ENCODE measurements around the gene GRID2.

GRID2 gene

GRCh38 chr4:93127489-93127888, 823.7 kb downstream of the GRID2 start:
- no peak for DNase-seq

- no peak for DNase-seq
These were observed 828.9 kb downstream of the GRID2 start for GRCh38 chr4:93132631-93133030.

GRCh38 chr4:93139118-93139517, 835.4 kb downstream of the GRID2 start:
- DNase-seq, result no peak

- DNase-seq, result no peak
These were observed 840.1 kb downstream of the GRID2 start for GRCh38 chr4:93143902-93144301.

GRCh38 chr4:93144644-93145043, 840.9 kb downstream of the GRID2 start:
- DNase-seq, result no peak

GRCh38 chr4:93147524-93148212, 843.9 kb downstream of the GRID2 start:
- no peak for DNase-seq

- DNase-seq, result no peak
These were observed 848.7 kb downstream of the GRID2 start for GRCh38 chr4:93152491-93152890.

GRCh38 chr4:93157986-93158385, 854.2 kb downstream of the GRID2 start:
- no peak for DNase-seq

- no peak for DNase-seq
These were observed 864.3 kb downstream of the GRID2 start for GRCh38 chr4:93168053-93168452.

GRCh38 chr4:93169966-93170365, 866.2 kb downstream of the GRID2 start:
- no peak for DNase-seq

- no peak for DNase-seq
These were observed 870.8 kb downstream of the GRID2 start for GRCh38 chr4:93174598-93174997.

GRCh38 chr4:93178279-93178678, 874.5 kb downstream of the GRID2 start:
- DNase-seq, result no peak

- DNase-seq, result no peak
These were observed 875.3 kb downstream of the GRID2 start for GRCh38 chr4:93179044-93179443.

GRCh38 chr4:93182722-93183121, 879.0 kb downstream of the GRID2 start:
- DNase-seq, result no peak

GRCh38 chr4:93183576-93183975, 879.8 kb downstream of the GRID2 start:
- no peak for DNase-seq

- no peak for DNase-seq
These were observed 880.3 kb downstream of the GRID2 start for GRCh38 chr4:93184053-93184452.

- no peak for DNase-seq
These were observed 883.1 kb downstream of the GRID2 start for GRCh38 chr4:93186846-93187245.

GRCh38 chr4:93187466-93187865, 883.7 kb downstream of the GRID2 start:
- no peak for DNase-seq

- no peak for DNase-seq
These were observed 884.1 kb downstream of the GRID2 start for GRCh38 chr4:93187892-93188291.

GRCh38 chr4:93199492-93199891, 895.7 kb downstream of the GRID2 start:
- peak; percentile 36 for DNase-seq

GRCh38 chr4:93201471-93202096, 897.8 kb downstream of the GRID2 start:
- no peak for DNase-seq

GRCh38 chr4:93203708-93204107, 899.9 kb downstream of the GRID2 start:
- DNase-seq, result no peak

- DNase-seq, result no peak
These were observed 908.5 kb downstream of the GRID2 start for GRCh38 chr4:93212250-93212649.

GRCh38 chr4:93216646-93217045, 912.9 kb downstream of the GRID2 start:
- DNase-seq, result no peak

GRCh38 chr4:93217431-93217830, 913.7 kb downstream of the GRID2 start:
- DNase-seq, result no peak

Data from fibroblast of skin of right quadriceps (primary cell).